ENCODE results near the gene KIF25.
A peak's percentile ranks its signal among the peaks of the same experiment; 100 is the strongest.

Gene KIF25

GRCh38 chr6:168091381-168092264 lies 94.2 kb downstream of the KIF25 start:
- no peak for DNase-seq

DNA sequence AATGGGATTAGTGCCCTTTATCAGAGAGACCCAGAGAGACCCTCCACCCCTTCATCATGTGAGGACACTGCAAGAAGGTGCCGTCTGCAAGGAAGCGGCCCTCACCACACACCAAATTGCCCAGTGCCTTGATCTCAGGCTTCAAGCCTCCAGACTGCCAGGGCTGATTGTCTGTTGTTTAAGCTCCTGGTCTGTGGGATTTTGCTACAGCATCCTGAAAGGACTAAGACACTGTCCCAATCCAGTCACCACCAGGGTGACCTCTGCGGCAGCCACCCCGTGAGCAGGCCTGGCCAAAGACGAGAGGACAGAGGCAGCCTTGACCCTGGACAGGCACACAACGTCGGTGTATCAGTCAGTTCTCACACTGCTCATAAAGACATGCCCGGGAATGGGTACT lies 95.1 kb downstream of the KIF25 start:
- DNase-seq, result no peak

DNA sequence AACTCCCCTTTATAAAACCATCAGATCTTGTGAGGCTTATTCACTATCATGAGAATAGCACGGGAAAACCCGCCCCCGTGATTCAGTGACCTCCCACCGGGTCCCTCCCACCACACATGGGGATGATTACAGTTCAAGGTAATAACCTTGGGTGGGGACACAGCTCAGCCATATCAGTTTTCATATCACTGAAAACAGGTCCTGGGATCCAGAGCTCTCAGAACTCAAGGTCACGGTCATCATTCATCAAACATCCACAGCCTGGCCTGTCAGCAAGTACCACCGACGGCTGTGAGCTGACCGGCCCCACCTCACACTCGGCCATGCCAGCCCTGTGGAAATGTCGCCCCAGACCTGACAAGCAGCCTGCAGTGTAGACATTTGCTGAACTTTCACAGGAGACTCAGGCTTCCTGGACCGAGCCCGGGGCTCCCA lies 95.6 kb downstream of the KIF25 start:
- DNase-seq, result peak in 1 of 2 experiments; percentile 41

DNA sequence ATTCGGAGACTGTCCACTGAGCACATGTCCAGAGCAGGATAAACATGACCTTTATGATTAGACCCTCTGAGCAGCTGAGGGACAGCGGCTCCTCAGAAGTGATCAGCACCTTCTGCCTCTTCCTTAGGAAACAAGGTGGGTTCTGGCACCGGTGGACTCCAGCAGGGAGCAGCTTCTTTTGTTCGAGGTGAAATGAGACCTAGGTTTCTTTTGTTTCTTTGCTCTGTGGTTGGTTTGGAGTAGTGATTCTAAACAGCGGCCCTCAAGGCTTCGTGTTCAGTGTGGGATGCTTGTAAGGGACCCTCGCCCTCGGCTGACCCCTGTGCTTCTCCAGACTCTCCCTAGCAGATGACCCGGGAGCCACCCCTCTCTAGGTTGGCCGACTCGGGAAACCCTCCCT lies 96.2 kb downstream of the KIF25 start:
- DNase-seq, result no peak

Data from stimulated activated CD4-positive, alpha-beta T cell treated with anti-CD3 and anti-CD28 coated beads, Interleukin-4, amount 100 ng/mL, for 4 hours (primary cell).